HepG2 (cell line): ENCODE data around the gene DSCAM. TPM values are rescaled to one million over a fixed set of nuclear protein-coding genes. Genes with fewer than 3 reads are reported as not detected.

ENCODE experiments used
- ATAC-seq: fragments of 200-7000 bp; cut with Tn5 transposase; 3 replicates; pipeline ENCODE4 v1.9.1; 2020; ENCODE audit warnings: mild to moderate bottlenecking, moderate library complexity
- BruUV-seq: library from RNA; stranded (reverse); fragments of 400-500 nt; replicated peaks from 2 replicates; lab custom pipeline; 2021; lab: Mats Ljungman, UMichigan
- CTCF ChIA-PET: fragments of 300-600 bp; formaldehyde crosslinking; extraction: SDS; loops from one replicate; lab custom pipeline; 2021; ENCODE audit warnings: low total read pairs, inconsistent platforms, low intra/inter-chr PET ratio; lab: Yijun Ruan, JAX
- POLR2A ChIA-PET: fragments of 350-600 bp; sonication (Branson Sonifier 250); formaldehyde crosslinking; loops from one replicate; lab custom pipeline; 2020; ENCODE audit warnings: antibody characterized with exemption, inconsistent platforms; lab: Yijun Ruan, JAX
- DNase-seq: peaks from one replicate; pipeline ENCODE4 v3.0.0-alpha.2; 2015; ENCODE audit warnings: low spot score
- FAIRE-seq: peaks from 3 replicates; lab custom pipeline; 2011; peaks lifted over from hg19 to GRCh38; lab: Jason Lieb, UNC
- H2AFZ ChIP-seq: one replicate; pipeline ENCODE4 v1.6.1; 2011; ENCODE audit warnings: low read length, inconsistent platforms
- H3K27ac ChIP-seq: fragments of 300-600 bp; 3 replicates; pipeline ENCODE4 v1.8.0; 2011; ENCODE audit warnings: mixed run types, mild to moderate bottlenecking, mixed read lengths, low read length, inconsistent platforms; ENCODE audit not compliant: insufficient read depth; ENCODE audit errors: extremely low read length
- H3K27me3 ChIP-seq, 2 experiments: fragments of 200-600 bp in 1 of 2; 2 replicates in 1 of 2; 3 replicates in 1 of 2; pipeline versions ENCODE4 v1.6.0 to v1.8.0; 2011; ENCODE audit warnings: low read length in 2 of 2, mild to moderate bottlenecking in 2 of 2, moderate library complexity in 2 of 2, inconsistent platforms in 1 of 2; ENCODE audit not compliant: insufficient read depth in 2 of 2, control insufficient read depth in 1 of 2
- H3K36me3 ChIP-seq, 2 experiments: fragments of 200-600 bp in 1 of 2; replicated peaks in 1 of 2; 2 replicates in 1 of 2; 3 replicates in 1 of 2; pipeline versions ENCODE4 v1.5.1 to v1.8.0; 2011; ENCODE audit warnings: low read length in 2 of 2, inconsistent platforms in 1 of 2; ENCODE audit not compliant: insufficient read depth in 2 of 2, control insufficient read depth in 1 of 2
- H3K4me1 ChIP-seq: 2 replicates; pipeline ENCODE4 v1.5.1; 2012; ENCODE audit warnings: low read length, inconsistent platforms; ENCODE audit not compliant: insufficient read depth
- H3K4me2 ChIP-seq: 2 replicates; pipeline ENCODE4 v1.6.0; 2011; ENCODE audit warnings: low read depth, low read length, inconsistent platforms
- H3K4me3 ChIP-seq, 3 experiments: fragments of 200-600 bp in 1 of 3; sonication (generic), shearing (Covaris generic) in 1 of 3; replicated peaks in 1 of 3; 2 replicates each; pipeline ENCODE4 v1.5.1; 2011 to 2016; ENCODE audit warnings: low read length in 3 of 3, inconsistent platforms in 2 of 3, low read depth in 2 of 3, mild to moderate bottlenecking in 2 of 3, control low read depth in 1 of 3, mixed read lengths in 1 of 3; ENCODE audit not compliant: insufficient read depth in 1 of 3
- H3K79me2 ChIP-seq: one replicate; pipeline ENCODE4 v1.6.1; 2011; ENCODE audit warnings: low read length, inconsistent platforms; ENCODE audit not compliant: insufficient read depth
- H3K9ac ChIP-seq: 2 replicates; pipeline ENCODE4 v1.6.0; 2011; ENCODE audit warnings: mild to moderate bottlenecking, low read depth, low read length, inconsistent platforms; ENCODE audit not compliant: insufficient read depth
- H3K9me3 ChIP-seq: 2 replicates; pipeline ENCODE4 v1.5.1; 2012; ENCODE audit warnings: mild to moderate bottlenecking, low read length
- H4K20me1 ChIP-seq: 2 replicates; pipeline ENCODE4 v1.6.0; 2011; ENCODE audit warnings: inconsistent platforms, mild to moderate bottlenecking, low read length, moderate library complexity; ENCODE audit not compliant: insufficient read depth
- MLXIP ChIP-seq: sonication (generic); formaldehyde crosslinking; IDR thresholded peaks from 2 replicates; pipeline ENCODE4 v1.9.0; 2021; ENCODE audit warnings: missing genetic modification reagents, borderline replicate concordance
- SP5 ChIP-seq: IDR thresholded peaks from 2 replicates; pipeline ENCODE4 v1.6.1; 2016; ENCODE audit warnings: low read depth, borderline replicate concordance
- WGBS: methylation state at CpG from one replicate; pipeline ENCODE4 v1.1.6; 2017; ENCODE audit warnings: low lambda C conversion rate; 5-methylcytosine and 5-hydroxymethylcytosine counted together
- in situ Hi-C: cut with HindIII; loops from 2 replicates; pipeline ENCODE4 v1.10.0; 2017; ENCODE audit warnings: low pct_unique_long_range_greater_than_20kb; ENCODE audit not compliant: extremely low pct_ligation_motif_present
- intact Hi-C: fragments of 100-400 bp; cut with micrococcal nuclease; formaldehyde crosslinking; loops from one replicate; pipeline ENCODE4 v1.10.0; 2022; ENCODE audit not compliant: unreplicated experiment
- polyA plus RNA-seq, 8 experiments: library from polyadenylated mRNA; depleted of rRNA in 3 of 8; stranded (reverse) in 7 of 8; unstranded in 1 of 8; fragments of >200 nt; fragmentation: Illumina TruSeq in 4 of 8; extraction: Trizol in 4 of 8; gene quantifications; 2 replicates each; pipeline versions ENCODE4 v1.2.1 to v1.2.3, GENCODE V29; 2011 to 2016; ENCODE audit warnings: low read depth in 4 of 8, missing spikeins in 1 of 8, mixed read lengths in 1 of 8; ENCODE audit not compliant: insufficient read depth in 1 of 8
- total RNA-seq, 5 experiments: library from RNA; depleted of rRNA; stranded (reverse); fragments of >200 nt; fragmentation: Illumina TruSeq; extraction: Trizol; gene quantifications; 2 replicates each; pipeline ENCODE4 v1.2.3, GENCODE V29; 2016; ENCODE audit warnings: low read depth in 1 of 5

The DSCAM gene
- total and polyA plus RNA-seq, 2 of the 13 experiments (the other 11 are each of a cell fraction or from before 2014, with no cell fraction given) = not detected

- no peak for TF ChIP-seq MLXIP
Observed at GRCh38 chr21:40021558-40022351, 825.2 kb downstream of the DSCAM start (continued).

- FAIRE-seq = no peak
Observed at GRCh38 chr21:40020651-40021050, 826.3 kb downstream of the DSCAM start.

More at GRCh38 chr21:40020651-40021050, 826.3 kb downstream of the DSCAM start:
- BruUV-seq = no TSS peak
- CTCF ChIA-PET = no interaction called here
- no peaks in the 10 kb centered on the region for H3K36me3 ChIP-seq
- no peak for DNase-seq
- in situ Hi-C loops = no loop called here
- no peak overlapping the region for H3K9ac ChIP-seq
- intact Hi-C loops = no loop called here
- no peak overlapping the region for H3K27ac ChIP-seq
- H3K4me3 ChIP-seq = no peak overlapping the region
- TF ChIP-seq SP5 (CRISPR knock-in tag) = no peak
- TF ChIP-seq, all 625 proteins: peak for 0
- no peaks in the 10 kb centered on the region for H4K20me1 ChIP-seq
- POLR2A ChIA-PET = no interaction called here
- ATAC-seq = no peak
- H3K9me3 ChIP-seq = peaks cover 67% of the 10 kb centered on the region
- no peak overlapping the region for H3K4me2 ChIP-seq
- no peaks in the 10 kb centered on the region for H3K27me3 ChIP-seq
- H3K79me2 ChIP-seq = no peaks in the 10 kb centered on the region
- no peaks in the 10 kb centered on the region for H3K4me1 ChIP-seq
- WGBS = 17% methylated on average over 3 of the region's 3 CpGs
- H2AFZ ChIP-seq = no peak overlapping the region
